ENCODE measurements around the gene COX17.
"Not testable (repeated sequence)": the region's sequence is repeated elsewhere in the genome, so short reads cannot be mapped to it uniquely, and the experiment has no call there.

The COX17 gene
- 14.7 to 29.9 (median 16.9) reads per million in 4 experiments for total RNA-seq

DNA sequence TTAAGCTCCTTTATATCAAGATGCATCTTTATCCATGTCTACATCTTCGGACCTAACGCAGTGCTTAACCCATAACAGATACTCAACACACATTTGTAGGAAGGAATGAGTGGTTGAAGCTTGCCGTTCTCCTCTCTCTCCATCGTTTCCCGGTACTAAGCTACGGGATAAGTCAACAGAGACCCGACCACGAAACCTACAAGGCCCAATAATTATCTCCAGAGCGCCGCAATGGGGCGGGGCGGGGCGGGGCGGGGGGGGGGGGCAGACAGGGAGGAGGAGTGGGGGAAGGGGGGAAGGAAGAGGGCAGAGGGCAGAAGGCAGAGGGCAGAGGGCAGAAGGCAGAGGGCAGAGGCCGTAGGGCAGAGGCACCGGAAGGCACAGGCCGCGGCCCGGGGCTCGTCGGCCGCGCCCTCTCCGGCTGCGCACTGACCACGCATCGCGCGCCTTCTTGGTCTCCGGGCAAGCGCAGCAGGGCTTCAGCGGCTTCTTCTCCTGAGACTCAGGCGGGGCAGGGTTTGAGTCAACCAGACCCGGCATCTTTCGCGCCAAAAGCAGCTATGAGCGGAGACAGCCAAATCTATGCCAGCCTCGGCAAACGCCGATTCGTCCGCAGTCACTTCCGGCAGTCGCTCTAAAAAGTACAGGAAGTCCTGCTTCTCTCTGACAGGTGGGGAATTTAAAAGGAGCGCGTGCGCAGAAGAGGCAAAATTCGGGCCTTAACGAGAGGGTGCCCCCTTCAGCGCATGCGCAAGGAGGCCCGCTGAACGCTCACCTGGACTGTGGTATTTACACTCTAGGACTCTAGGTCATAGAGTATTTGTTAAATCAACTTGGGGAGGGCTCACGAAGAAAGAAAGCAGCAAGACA lies at the start of gene COX17:
Gene COX17 (minus strand): TSS at position 636 of the 870 bp plus-strand sequence. CDS start 96 bp downstream, at position 540.
- peak; percentile 93 for DNase-seq

DNA sequence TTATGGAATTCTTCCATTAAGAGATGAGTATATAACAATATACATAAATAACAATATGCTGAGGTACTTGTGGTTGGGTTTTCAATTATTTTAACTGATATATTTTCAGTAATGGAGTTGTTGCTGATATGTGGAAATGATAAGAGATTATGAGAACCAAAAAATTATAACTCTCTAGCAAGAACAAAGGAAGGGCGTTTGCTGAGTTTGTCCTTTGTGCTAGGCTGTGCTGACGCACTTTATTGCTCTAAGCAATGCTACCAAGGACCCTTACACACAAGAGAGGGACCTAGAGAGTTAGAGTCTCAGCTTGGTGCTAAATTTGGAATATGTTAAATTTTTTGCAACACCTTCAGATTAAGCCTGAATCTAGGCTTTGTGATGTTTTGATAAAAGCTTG lies 49.7 kb upstream of the COX17 start:
- DNase-seq = no peak

- DNase-seq = no peak
Observed at GRCh38 chr3:119723022-119723421, 45.8 kb upstream of the COX17 start.

DNA sequence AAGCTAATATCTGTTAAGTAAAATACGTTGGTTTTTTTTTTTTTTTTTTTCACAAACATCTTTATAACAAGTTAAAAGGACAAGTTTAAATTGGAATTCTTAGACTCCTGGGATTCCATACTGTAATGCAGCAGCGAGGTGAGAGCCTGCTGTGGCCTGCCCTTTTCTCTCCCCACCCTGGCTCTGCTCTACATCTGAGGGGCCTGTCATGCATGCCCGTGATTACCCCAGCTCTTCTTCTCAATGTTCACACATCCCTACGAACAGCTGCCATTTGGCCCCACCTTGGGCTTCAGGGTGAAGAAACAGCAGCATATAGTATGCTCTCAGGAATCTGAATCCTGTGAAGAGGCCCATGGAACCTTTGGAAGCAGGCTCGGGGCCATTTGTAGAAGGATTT lies 40.3 kb upstream of the COX17 start:
- no peak for DNase-seq

GRCh38 chr3:119716998-119717397 lies 39.8 kb upstream of the COX17 start:
- no peak for DNase-seq

DNA sequence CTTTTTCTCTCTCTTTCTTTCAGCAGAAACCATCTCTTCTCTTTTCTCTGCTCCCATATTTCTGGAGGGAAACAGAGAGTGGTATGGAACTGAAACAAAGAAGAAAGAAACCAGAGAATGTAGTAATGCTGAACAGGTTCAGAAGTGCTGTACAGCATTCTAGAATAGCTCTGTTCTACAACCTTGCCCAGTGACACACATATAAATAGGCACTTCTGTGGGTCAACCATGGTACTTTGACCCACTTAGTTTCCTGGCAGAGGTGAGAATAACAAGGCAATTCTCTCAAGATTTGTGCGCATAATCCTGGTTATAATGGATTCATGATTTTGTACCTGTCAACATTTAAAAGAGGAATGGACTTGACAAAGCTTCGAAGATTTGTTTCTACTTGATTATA lies 37.9 kb upstream of the COX17 start:
- DNase-seq = no peak

DNA sequence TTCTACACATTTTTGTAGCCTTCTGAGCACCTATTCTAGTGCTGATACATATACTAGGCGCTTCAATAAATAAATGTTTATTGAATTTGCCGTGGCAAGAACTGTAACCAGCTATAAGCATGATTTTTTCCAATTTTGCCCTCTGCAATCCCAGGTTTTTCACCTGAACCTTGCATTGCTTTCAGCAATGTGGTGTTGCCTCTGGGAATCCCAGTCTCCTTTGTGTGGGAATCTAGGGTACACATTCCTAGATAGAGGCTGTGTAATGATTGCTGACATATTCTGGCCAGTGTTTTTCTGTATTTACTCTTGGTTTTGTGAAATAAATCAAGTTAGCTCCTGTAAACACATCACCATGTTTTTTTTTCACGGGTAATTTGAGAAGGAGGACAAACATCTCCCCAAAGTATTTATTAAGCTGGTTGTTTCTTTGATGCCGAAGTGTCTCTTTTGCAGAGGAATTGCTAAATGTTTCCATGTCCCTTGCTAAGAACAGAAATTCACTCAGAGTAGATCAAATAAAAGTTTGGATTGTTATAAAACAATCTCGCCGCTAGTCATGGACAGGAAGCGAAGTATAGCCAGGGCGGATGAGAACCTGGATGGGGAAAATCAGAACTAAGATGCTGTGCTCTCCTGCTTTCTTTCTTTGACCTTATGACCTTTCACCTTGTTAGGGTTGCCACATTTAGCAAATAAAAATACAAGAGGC lies 26.8 kb upstream of the COX17 start:
- DNase-seq = no peak

- DNase-seq = peak; percentile 71
Observed at GRCh38 chr3:119702530-119703527, 25.6 kb upstream of the COX17 start, which contains the start of gene CFAP91. CFAP91 (plus strand) TSS chr3:119703022; CDS start chr3:119703099, 77 bp downstream.

DNA sequence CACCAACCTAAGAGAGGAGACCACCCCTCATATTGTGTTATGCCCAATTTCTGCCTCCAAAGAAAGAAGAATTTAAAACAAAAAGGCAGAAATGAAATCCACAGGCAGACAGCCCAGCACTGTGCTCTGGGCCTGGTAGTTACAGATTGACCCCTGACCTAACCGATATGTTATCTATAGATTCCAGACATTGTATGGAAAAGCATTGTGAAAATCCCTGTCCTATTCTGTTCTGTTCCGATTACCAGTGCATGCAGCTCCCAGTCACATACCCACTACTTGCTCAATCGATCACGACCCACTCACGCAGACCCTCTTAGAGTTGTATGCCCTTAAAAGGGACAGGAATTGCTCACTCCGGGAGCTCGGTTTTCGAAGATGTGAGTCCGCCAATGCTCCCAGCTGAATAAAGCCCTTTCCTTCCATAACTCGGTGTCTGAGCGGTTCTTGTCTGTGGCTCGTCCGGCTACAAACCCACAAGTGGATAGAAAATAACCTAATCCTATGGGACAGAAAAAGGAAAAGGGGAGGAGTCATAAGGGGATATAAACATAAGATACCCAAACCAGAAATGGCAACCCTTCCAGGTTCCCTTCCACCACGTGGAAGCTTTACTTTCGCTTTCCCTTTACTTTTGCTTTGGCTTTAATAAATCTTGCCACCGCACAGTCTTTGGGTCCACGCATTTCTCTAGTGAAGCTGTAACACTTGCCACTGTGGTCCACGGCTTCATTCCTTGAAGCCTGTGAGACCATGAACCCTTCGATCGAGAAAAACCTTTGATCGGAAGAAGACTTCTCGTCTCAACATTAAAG lies 23.9 kb upstream of the COX17 start:
- no peak for DNase-seq

DNA sequence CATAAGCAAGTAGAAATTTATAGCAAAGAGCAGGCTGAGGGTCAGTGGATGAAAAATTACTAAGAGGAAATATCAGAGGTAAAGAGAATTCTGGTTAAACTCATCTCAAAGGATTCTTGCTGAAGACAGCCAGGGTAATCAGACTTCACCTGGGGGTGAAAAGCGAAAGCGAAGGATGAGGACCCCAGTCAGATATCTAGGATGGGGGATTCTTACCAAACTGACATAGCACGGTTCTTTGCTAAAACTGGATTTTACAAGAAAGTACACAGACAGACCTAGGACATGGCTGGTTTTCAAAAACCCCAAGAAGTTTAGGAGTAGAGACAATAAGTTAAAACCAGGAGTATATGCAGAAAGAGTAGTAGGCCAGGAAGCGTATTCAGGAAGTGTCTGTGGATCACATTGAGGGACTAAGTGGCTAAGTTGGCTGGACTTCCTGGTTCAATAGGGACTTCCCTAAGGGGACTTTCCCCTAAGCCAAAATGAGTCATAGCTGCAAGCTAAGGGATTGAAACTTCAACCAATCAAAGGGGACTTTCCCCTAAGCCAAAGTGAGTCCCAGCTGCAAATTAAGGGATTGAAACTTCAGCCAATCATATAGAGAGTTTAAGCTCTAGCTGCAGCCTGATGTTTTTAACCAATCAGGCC lies 23.2 kb upstream of the COX17 start:
- no peak for DNase-seq

DNA sequence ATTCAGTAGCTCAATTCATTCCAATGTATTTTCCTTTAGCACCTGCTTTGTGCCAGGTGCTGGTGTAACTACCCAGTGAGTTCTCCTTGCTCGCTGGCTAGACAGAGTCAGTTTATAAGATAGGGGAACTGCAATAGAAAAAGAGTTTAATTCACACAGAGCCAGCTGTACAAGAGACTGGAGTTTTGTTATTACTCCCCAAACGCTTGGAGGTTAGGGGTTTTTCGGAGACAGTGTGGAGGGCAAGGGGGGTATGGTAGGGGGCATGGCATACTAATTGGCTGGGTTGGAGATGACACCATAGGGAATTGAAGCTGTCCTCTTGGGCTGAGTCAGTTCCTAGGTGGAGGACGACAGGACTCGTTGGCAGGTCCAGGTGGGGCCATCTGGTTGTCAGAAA lies 20.2 kb upstream of the COX17 start:
- no peak for DNase-seq

DNA sequence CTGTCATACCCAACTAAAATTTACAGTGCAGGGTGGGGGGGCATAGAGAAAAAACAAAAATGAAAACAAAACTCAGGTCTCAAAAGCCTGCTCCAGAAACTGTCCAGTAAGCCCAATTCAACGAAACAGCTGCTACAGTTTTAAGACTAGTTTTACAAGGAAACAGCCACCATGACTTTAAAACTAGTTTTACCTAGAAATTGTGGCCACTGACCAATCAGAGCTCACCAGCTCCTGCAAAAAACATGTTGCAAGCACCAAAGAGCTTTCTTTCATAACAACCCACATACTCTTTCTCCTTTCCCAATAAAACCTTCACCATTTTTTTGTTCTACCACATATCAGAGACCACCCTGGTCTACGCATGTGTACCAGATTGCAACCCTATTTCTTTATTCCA lies 18.3 kb upstream of the COX17 start:
- DNase-seq = no peak

DNA sequence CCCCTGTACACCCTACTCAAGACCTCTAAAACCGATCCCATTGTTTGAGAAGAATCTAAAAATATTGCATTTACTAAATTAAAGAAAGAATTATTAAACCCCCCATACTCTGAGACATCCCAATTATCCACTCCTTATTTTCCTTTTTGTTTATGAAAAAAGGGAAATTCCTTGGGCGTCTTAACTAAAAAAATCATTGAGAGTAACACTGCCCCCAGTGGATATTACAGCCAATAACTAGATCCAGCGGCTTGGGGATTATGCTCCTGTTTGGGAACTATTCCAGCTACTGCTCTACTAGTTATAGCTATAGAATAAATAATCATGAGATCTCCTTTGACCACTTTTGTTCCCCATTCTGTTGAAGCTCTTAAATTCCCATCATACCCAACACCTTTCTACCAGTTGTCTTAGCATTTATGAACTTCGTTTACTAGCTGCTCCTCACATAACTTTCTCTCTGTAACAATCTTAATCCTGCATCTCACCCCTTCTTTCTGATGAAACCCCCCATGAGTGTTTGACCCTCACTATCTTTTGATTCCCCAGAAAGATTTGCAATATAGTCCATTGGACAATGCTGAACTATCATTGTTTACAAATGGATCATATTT lies 12.9 kb upstream of the COX17 start:
- DNase-seq = no peak

DNA sequence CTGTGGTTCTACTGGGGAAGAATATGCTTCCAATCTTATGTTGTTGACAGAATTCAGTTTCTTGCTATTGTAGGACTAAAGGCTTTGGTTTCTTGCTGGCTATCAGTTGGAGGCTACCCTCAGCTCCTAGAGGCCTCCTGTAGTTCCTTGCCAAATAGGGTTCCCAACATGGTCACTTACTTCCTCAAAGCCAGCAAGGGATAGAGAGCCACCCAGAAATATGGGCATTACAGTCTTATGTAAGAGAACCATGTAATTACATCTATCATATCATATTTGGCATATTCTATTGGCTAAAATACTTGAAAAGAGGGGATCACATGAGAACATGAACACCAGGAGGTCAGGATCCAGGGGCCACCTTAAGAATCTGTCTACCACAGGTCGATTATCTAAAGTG lies 6.2 kb upstream of the COX17 start:
- no peak for DNase-seq

DNA sequence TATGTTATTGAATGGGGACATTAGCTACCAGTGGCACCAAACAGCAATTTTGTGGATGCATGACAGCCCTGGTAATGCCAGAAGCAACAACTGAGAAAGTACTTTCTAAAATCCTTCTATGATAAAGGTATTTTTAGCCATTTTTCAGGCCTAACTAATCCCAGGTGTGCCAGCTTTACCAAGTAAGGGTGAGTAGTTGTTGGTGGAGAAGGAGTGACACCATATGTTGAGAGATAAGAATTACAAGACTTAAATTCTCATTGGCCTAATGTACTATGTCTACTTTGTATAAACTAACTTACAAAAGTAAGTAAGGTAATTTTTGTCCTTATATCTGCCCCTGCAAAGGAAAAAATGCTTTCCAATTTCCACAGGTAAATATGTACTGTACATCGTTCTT lies 4.1 kb upstream of the COX17 start:
- no peak for DNase-seq

DNA sequence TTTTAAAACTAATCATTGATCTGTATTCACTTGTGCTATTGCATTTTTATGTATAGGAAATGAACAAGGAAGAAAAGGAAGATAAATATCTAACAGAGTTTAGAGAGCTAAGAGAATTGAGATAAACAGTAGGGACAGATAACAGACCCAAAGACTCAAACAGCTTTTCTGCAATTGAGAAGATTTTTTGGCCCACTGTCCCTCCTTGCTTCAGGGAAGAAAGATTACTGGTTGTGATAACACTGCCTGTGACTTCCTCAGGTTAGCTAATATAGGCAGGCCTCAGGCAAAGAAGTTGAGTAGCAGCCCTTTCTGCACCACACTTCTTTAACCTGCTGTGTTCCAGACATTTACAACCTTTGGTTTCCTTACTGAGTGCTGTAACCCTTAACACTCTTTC lies 2.7 kb upstream of the COX17 start:
- DNase-seq = no peak

DNA sequence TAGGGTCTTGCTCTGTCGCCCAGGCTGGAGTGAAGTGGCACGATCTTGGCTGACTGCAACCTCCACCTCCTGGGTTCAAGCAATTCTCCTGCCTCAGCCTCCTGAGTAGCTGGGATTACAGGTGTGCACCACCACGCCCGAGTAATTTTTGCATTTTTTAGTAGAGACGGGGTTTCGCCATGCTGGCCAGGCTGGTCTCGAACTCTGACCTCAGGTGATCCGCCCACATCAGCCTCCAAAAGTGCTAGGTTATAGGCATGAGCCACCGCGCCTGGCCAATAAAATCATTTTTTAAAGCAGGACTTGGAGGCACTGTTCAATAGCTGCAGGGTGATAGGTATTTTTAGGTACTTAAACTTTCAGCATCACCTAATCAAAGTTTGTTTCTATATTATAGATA lies 1.0 kb upstream of the COX17 start:
- not testable (repeated sequence) for DNase-seq

- no peak for DNase-seq
Observed at GRCh38 chr3:119677641-119677934, 382 bp upstream of the COX17 start.

GRCh38 chr3:119676020-119676419 lies 1.2 kb downstream of the COX17 start:
- DNase-seq = no peak

DNA sequence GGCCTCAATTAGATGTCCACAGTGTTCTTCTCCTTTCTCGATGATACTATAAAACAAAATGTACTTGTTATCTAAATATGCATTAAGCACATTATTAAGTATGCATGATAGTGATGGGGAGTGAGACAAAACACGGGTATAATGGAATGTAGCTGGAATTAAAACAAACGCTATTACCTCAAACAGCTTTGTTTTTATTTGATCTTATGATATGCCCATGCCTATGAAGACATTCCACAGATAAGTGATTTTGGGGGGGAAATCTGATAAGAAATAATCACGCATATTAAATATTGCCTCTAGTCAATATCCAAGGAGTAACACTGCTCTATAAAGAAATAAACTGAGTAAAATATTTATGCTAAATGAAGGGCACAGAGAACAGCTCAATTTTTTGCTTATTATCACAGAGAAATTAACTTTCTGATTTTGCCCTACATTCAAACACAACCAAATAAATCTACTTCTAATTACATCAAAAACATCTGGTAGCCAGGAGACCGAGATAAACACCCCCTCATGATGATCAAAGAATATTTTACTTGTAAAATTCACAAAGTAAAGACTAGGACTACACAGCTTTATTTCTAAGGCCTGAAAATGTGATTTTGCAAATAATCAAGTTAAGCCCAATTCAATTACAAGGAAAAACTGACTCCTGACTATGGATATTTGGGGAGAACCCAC lies 1.9 kb downstream of the COX17 start:
- no peak for DNase-seq
